ENCODE data around the gene GPRIN2.

- TF ChIP-seq, protein P1, sequence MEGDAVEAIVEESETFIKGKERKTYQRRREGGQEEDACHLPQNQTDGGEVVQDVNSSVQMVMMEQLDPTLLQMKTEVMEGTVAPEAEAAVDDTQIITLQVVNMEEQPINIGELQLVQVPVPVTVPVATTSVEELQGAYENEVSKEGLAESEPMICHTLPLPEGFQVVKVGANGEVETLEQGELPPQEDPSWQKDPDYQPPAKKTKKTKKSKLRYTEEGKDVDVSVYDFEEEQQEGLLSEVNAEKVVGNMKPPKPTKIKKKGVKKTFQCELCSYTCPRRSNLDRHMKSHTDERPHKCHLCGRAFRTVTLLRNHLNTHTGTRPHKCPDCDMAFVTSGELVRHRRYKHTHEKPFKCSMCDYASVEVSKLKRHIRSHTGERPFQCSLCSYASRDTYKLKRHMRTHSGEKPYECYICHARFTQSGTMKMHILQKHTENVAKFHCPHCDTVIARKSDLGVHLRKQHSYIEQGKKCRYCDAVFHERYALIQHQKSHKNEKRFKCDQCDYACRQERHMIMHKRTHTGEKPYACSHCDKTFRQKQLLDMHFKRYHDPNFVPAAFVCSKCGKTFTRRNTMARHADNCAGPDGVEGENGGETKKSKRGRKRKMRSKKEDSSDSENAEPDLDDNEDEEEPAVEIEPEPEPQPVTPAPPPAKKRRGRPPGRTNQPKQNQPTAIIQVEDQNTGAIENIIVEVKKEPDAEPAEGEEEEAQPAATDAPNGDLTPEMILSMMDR (IDR thresholded peaks at IDR 0.05) = no peak
- TF ChIP-seq POLR2AphosphoS5 (IDR thresholded peaks at IDR 0.05) (no peak), POLR2A (IDR thresholded peaks at IDR 0.05) (no peak), EP300 (IDR thresholded peaks at IDR 0.05) (no peak)
Measured at GRCh38 chr10:46542567-46543465, 13.6 kb downstream of the GPRIN2 start.

Data from gastroesophageal sphincter (tissue), 3 donors.